ENCODE results near the gene ZDHHC8.

ZDHHC8 gene

DNA sequence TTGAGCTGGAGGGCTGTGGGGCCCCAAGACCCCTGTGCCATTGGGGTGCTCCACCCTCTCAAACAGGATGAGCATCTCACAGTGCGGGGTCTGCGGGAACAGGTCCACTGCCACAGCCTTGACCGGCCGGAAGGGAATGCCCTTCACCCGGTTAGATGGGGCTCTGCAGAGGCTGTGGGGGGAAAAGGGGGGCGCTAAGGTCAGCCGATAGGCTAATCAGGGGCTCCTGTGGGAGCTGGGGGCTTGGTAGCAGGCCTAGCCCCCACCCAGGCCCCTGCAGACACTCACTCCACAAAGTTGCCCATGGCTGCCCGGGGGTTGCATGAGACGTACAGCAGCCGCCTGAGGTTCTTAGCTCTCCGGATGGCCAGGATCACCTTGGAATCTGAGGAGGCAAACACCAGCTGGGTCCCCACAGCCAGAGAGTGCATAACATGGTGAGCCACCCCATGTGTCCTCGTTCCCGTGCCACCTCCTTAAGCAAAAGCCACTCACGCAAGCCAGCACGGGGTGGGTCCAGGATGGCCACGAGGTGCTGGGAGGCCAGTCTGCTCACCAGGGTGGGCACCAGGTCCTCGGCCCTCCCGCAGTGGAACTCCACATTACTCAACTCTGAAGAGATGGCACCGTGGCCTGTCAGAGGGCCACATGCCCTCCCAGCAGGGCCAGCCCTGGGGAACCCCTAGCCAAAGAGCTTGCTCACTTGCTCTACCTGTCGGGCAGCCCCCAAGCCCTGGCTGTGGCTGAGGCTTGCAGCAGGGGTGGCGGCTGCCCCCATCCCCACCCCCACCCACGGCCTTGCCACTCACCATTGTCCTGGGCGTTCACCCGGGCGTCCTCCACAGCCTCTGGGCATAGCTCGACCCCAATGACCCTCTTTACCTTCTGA is 18.7 kb upstream of the ZDHHC8 start:
- in situ Hi-C loops (cut with HindIII; ENCODE audit: low sequenced_read_pairs): no loop called here

DNA sequence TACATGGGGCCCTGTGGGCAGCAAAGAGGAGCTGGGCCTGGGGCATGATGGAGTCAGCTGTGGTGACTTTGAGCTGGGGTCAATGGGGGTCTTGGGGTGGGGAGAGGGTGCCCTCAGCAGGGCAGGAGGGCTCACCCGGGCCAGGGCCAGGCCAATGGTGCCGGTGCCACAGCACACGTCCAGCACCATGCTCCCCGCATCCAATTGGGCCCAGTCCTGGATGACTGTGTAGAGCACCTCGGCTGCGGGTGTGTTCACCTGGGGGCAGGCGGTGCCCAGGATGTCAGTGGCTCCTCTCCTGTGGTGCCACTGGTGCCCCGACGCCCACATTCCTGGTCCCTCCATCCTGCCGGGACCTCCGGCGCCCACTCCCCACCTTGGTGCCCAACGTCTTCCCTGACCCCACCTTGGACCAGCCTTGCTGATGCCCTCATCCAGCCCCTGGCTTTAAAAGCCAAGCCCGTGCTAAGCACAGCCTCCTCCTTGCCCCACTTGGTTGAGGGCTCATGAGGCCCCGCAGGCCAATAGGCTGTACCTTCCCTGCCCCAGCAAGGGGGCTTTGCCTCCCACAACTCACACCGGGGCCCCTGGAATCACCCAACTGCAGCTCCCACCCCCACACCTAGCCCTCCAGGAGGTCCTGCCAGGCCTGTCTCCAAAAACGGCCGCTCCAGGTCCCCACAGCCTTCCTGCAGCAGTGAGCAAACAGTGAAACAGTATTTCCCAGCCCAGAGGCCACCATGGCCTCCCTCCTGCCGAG is 17.9 kb upstream of the ZDHHC8 start:
- in situ Hi-C loops (cut with HindIII; ENCODE audit: low sequenced_read_pairs): no loop called here

GRCh38 chr22:20114506-20115475 is 16.8 kb upstream of the ZDHHC8 start:
- in situ Hi-C loops (cut with HindIII; ENCODE audit: low sequenced_read_pairs): no loop called here

DNA sequence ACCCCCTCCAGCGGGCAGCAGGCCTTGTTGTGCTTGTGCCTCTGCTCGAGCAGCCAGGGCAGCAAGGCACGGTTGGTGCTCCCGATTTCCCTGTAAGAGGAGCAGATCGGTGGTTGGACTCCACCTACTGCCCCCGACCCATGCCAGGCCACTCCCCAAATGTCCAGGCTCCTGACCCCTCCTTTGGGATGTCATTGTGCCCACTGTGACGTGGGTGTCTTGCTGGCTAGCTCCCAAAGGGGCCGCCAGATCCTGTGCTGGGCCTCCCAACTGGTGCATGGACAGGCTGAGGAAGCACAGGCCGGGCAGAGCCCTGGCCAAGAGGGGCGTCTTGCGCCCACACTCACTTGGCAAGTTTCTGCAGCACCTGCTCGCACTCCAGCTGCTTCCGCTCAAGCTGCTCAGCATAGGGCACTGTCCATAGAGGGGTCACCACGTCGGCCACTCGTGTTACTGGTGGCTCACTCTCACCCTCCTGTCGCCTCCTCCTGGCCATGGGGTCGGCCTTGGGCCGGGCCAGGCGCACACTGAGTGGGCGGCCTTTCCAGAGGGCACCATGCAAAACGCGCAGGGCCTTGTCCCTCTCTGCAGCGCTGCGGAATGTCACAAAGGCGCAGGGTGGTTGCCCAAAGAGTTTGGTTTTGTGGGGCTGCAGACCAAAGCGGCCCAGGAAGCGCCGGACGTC is 15.8 kb upstream of the ZDHHC8 start, which contains the start of gene RANBP1:
TSS of gene RANBP1 (plus strand) at position 414 of the 685 bp plus-strand sequence. CDS start at position 495, 81 bp downstream.
- in situ Hi-C loops (cut with HindIII; ENCODE audit: low sequenced_read_pairs): no loop called here

DNA sequence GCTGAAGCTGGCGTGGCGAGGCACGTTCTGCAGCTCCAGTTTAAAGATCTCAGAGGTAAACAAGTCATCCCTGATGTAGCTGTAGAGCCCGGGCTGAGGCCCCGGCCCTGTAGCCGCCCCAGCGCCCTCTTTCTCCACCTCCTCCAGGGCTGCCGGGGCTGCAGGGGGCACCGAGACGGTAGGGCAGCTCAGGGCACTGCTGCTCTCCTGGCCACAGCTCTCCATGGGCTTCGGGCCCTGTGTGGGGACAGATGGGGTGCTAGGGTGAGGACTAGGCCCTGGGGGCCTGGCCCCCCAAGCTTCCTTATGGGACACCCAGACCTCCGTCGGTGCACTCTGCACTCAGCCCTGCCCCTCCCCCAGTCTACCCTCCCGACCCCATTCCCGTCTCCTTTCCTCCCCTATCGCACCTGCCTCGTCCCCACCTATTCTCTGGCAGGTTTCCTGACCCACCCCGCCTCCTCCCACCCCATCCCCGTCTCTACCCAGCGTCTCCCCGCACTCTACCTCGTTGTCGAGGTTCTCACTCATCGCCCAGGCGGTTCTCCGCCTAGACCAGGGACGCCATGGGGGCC is 15.1 kb upstream of the ZDHHC8 start:
- in situ Hi-C loops (cut with HindIII; ENCODE audit: low sequenced_read_pairs): no loop called here

GRCh38 chr22:20116951-20117632 is 14.5 kb upstream of the ZDHHC8 start, which contains the start of gene TRMT2A:
Gene TRMT2A (minus strand): TSS chr22:20117226. CDS start chr22:20116906, 320 bp downstream.
- in situ Hi-C loops (cut with HindIII; ENCODE audit: low sequenced_read_pairs): no loop called here

DNA sequence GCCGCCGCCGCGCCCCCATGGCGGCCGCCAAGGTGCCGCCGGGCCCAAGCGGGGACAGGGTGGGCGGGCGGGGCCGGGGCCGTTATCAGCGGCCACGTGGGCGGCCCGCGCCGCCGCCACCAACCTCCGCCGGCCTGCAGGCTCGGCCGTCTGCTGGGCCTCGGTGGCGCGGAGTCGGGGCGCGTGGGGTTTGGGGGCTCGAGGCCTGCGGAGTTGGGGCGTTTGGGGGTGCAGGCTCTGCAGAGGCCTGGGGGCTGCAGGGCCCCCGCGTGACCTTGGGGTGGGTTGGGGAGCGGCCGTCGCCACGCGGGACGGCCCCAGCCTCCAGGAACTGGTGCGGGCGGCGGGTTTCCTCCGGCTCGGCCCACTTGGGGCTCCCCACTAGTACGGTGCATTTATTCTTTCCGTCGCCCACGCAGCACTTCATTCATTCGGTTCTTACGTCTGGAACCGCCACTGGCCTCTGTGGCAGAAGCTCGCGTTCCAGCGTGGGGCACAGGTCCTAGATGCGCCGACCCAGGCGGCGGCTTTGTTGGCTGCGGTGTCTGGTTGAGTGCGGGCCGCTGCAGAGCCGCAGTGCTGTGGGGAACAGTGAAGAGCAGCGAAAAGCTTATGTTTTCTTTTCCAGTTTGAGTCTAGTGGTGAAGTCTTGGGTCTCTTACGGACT is 13.8 kb upstream of the ZDHHC8 start:
- in situ Hi-C loops (cut with HindIII; ENCODE audit: low sequenced_read_pairs): no loop called here

DNA sequence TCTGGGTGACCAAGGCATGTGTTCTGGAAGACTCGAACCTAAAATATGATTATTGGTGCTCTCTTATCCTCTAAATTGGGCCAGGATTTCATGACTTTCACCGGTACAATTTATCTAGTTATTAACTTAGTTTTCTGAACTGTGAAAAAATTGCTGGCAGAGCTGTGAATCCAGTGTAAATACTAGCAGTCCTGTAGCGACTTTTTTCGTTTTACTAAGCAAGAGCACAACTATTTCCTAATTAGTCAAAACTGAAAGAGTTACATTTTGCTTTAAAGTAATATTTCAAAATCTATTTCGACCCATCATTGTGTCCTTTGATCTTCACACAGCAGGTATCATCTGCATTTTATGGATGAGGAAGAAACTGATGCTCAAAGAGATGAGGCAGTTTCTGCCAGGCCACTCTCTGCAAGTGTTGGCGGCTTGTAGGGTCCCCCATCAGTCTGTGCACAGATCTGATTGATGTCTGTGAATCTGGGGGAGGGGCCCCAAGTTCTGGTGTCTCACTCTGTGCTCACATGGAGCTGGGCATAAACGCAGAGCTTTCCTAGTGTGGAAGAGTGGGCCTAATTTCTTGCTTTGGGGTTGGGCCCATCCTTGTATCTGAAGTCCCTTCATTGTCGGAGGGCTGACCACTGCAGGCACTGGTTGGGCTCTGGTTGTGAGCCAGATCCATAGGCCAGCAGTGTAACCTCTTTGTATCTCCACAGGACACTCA is 13.1 kb upstream of the ZDHHC8 start:
- in situ Hi-C loops (cut with HindIII; ENCODE audit: low sequenced_read_pairs): no loop called here

GRCh38 chr22:20121856-20122415 is 9.7 kb upstream of the ZDHHC8 start:
- in situ Hi-C loops (cut with HindIII; ENCODE audit: low sequenced_read_pairs): no loop called here

DNA sequence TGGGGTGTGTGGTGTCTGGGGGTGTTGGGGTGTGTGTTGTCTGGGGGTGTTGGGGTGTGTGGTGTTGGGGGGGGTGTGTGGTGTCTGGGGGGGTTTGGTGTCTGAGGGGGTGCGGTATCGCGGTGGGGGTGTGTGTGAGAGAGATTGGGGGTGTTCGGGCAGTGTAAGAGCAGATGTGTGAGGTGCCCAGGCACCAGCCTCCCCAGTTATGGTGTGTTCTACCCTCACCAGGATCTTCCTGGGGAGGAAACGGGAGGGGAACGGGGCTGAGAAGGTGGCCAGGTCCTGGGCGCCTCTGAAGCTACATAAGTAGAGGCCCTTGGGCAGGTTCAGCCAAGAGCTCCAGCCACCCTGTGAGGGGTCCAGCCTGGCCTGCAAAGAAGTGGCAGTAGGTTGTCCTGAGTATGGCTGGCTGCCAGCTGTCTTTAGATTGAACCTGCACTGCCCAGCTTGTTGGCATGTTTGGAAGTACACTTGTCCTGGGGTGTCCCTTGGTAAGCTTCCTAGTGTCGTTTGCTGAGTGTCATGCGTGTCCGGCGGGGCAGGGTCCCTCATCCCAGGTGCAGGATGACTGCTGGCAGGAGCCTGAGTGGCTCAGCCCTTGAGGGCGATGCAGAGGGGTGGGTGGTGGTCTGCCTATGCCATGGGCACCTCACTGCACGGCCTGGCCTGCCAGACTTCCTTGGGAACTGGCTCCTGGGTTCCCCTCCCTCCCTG is 8.1 kb upstream of the ZDHHC8 start:
- in situ Hi-C loops (cut with HindIII; ENCODE audit: low sequenced_read_pairs): no loop called here

DNA sequence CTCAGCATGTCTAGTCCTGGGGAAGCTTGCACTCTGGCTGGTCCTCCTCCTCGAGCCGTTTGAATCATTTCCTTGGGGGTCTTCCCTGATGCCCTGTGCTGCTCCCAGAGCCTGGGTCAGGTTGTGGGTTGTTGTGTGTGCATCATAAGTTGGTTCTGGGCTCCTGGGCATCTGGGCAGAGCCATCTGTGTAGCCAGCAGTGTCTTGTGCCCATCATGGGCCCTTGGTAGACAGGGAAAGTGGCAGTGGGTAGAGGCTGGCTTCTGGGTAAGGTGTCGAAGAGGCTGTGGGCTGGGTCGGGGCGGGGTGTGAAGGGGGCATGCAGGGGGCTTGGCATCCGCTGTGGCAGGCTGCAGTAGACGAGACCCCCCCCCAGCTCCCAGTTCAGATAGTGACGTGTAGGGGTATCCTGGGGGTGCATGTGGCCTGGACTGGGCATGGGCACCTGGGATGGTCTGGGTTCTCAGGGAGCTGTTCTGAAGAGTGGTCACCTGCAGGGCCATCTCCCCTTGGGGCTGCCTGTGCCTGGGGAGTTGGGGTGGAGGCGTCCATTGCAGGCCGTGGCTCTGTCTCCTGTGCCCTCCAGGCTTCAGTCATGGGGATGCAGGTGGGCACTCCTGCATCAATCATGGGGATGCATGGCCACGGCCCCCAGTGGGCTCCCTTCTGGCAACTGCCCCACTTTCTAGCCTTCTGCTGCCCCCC is 7.4 kb upstream of the ZDHHC8 start:
- in situ Hi-C loops (cut with HindIII; ENCODE audit: low sequenced_read_pairs): no loop called here

- in situ Hi-C loops (cut with HindIII; ENCODE audit: low sequenced_read_pairs): no loop called here
Measured at GRCh38 chr22:20125201-20126174, 6.1 kb upstream of the ZDHHC8 start.

DNA sequence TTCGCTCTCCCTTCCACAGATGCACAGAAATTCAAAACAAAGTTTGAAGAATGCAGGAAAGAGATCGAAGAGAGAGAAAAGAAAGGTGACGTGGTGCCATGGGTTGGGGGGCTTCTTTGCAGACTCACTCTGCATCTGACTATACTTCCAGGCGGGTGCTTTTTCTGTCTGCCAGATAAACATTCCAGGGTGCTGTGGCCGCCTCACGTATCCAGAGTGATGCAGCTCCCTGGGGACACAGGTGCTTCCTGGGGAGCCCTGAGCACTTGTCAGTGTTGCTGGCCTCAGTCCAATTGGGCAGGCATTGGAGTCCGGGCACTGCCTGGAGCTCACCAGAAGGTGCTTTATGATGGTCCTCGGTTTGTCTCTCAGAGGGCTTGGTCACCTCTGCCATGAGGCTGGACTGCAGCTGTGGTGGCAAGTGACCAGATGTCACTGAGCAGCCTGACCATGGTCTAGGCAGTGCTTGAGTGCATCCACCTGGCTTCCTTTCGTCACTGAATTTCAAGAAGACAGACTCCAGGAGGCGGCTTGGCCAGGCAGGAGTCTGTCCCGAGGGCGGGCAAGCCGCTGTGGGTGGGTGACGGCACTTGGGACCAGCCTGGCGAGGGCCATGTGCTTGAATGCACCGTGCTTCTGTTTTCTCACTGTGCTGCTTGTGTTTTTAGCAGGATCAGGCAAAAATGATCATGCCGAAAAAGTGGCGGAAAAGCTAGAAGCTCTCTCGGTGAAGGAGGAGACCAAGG is 5.1 kb upstream of the ZDHHC8 start:
- in situ Hi-C loops (cut with HindIII; ENCODE audit: low sequenced_read_pairs): no loop called here

- in situ Hi-C loops (cut with HindIII; ENCODE audit: low sequenced_read_pairs): no loop called here
Measured at GRCh38 chr22:20127318-20127868, 4.2 kb upstream of the ZDHHC8 start.
